ENCODE data around the gene THADA. TPM values are rescaled to one million over a fixed set of nuclear protein-coding genes. Genes with fewer than 3 reads are reported as not detected.

THADA gene
- polyA plus RNA-seq, 1 donor (not counting 4 experiments of a cell fraction or from before 2014, with no cell fraction given), result 22.6 TPM

DNA sequence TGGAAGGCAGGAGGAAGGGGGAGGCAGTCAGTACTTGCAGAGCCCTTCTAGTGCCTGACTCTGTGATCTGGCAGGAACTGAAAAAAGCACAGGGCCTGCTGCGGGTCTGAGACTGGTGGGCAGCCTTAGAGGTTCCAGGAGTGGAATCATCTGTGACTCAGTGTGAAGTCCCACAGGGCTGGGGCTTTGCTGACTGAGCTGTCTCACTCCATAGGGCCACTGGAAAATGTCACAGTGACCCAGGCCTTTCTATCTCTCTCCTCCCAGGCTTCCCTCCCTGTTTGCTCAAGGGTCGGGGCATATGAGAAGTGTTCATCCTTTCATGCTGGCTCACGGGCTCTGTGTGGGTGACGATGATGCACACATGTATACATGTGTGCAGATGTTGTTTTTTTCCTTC lies 322.3 kb downstream of the THADA start:
- dilution Hi-C loops (cut with MboI; ENCODE audit: extremely low pct_ligation_motif_present, low sequenced_read_pairs), result no loop called here
- Histone ChIP-seq H2AFZ (ENCODE audit: control insufficient read depth, low read length) (no peak overlapping the region), H3K9me3 (ENCODE audit: control insufficient read depth, low read depth, low read length) (no peaks in the 10 kb centered on the region), H3K4me3 (ENCODE audit: control insufficient read depth in 2 of 3, extremely low read depth in 1 of 3, insufficient read depth in 2 of 3, low read depth in 1 of 3, low read length in 3 of 3) (no peak overlapping the region), H3K36me3 (ENCODE audit: control insufficient read depth in 2 of 2, extremely low read depth in 1 of 2, insufficient read depth in 2 of 2, low read length in 2 of 2) (peaks cover 2 to 3% of the 10 kb centered on the region in 2 experiments), H3K9me1 (ENCODE audit: control insufficient read depth, extremely low read depth, insufficient read depth, low read length) (peaks cover 3% of the 10 kb centered on the region), H3K79me2 (ENCODE audit: control insufficient read depth, insufficient read depth, low read length) (no peaks in the 10 kb centered on the region), H3K27me3 (ENCODE audit: control insufficient read depth, extremely low read depth, insufficient read depth, low read length) (no peaks in the 10 kb centered on the region), H3K4me1 (ENCODE audit: control insufficient read depth, extremely low read depth, insufficient read depth, low read length) (peaks cover 20% of the 10 kb centered on the region), H3K4me2 (ENCODE audit: control insufficient read depth, extremely low read depth, insufficient read depth, low read depth, low read length) (no peak overlapping the region), H3K27ac (ENCODE audit: control insufficient read depth, insufficient read depth, low read length) (no peak overlapping the region), H4K20me1 (ENCODE audit: control insufficient read depth, extremely low read depth, insufficient read depth, low read length) (no peaks in the 10 kb centered on the region), H3K9ac (ENCODE audit: control insufficient read depth, extremely low read depth, insufficient read depth, low read length) (no peak overlapping the region)
- FAIRE-seq, result no peak
- DNase-seq (ENCODE audit: low read depth, low spot score), result no peak
- TF ChIP-seq, protein P1, sequence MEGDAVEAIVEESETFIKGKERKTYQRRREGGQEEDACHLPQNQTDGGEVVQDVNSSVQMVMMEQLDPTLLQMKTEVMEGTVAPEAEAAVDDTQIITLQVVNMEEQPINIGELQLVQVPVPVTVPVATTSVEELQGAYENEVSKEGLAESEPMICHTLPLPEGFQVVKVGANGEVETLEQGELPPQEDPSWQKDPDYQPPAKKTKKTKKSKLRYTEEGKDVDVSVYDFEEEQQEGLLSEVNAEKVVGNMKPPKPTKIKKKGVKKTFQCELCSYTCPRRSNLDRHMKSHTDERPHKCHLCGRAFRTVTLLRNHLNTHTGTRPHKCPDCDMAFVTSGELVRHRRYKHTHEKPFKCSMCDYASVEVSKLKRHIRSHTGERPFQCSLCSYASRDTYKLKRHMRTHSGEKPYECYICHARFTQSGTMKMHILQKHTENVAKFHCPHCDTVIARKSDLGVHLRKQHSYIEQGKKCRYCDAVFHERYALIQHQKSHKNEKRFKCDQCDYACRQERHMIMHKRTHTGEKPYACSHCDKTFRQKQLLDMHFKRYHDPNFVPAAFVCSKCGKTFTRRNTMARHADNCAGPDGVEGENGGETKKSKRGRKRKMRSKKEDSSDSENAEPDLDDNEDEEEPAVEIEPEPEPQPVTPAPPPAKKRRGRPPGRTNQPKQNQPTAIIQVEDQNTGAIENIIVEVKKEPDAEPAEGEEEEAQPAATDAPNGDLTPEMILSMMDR (optimal IDR thresholded peaks at IDR 0.05 in 1 of 3, IDR thresholded peaks at IDR 0.05 in 1 of 3, conservative IDR thresholded peaks at IDR 0.05 in 1 of 3; ENCODE audit: extremely low read depth in 1 of 3, insufficient read depth in 2 of 3, low read length in 3 of 3), result no peak
- no peak for TF ChIP-seq EZH2 (IDR thresholded peaks at IDR 0.05; ENCODE audit: low read length)

DNA sequence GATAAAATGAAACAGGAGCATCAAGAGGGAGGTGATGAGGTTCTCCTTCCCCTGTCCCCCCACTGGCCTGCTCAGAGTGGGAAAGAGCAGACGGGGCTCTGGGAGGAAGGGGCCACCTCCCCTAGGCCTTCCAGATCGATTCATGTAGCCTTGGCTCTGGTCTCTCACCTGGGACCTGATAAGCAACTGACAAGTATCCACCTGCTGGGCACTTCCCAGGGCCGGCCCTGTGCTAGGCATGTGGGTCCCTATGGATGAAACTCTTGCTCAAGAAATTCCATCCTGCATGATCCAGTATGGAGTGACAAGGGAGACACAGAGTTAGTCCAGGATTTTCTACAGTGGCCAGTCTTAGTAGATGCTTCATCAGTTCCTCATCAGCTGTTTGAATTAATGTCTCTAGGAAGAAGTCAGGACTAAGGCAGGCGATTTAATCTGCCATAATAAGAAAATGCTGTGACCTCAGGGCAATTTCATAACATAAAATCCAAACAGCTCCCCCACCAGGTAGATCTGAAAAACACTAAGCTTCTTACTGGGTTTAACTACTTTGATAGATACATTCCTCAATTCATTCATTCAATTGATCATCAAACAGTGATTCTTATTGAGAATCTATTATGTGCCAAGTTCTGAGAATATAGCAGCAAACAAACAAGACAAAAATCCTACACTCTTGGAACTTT lies 324.8 kb downstream of the THADA start:
- H3K9me3 ChIP-seq (ENCODE audit: control insufficient read depth, low read depth, low read length), result no peaks in the 10 kb centered on the region
- dilution Hi-C loops (cut with MboI; ENCODE audit: extremely low pct_ligation_motif_present, low sequenced_read_pairs), result no loop called here
- peaks cover 2 to 3% of the 10 kb centered on the region in 2 experiments for H3K36me3 ChIP-seq (ENCODE audit: control insufficient read depth in 2 of 2, extremely low read depth in 1 of 2, insufficient read depth in 2 of 2, low read length in 2 of 2)
- H3K9ac ChIP-seq (ENCODE audit: control insufficient read depth, extremely low read depth, insufficient read depth, low read length), result no peak overlapping the region
- peaks cover 20% of the 10 kb centered on the region for H3K4me1 ChIP-seq (ENCODE audit: control insufficient read depth, extremely low read depth, insufficient read depth, low read length)
- no peak overlapping the region for H3K4me2 ChIP-seq (ENCODE audit: control insufficient read depth, extremely low read depth, insufficient read depth, low read depth, low read length)
- no peak overlapping the region for H3K27ac ChIP-seq (ENCODE audit: control insufficient read depth, insufficient read depth, low read length)
- FAIRE-seq (no peak), DNase-seq (ENCODE audit: low read depth, low spot score) (no peak)
- H3K27me3 ChIP-seq (ENCODE audit: control insufficient read depth, extremely low read depth, insufficient read depth, low read length), result no peaks in the 10 kb centered on the region
- H3K79me2 ChIP-seq (ENCODE audit: control insufficient read depth, insufficient read depth, low read length), result no peaks in the 10 kb centered on the region
- no peak overlapping the region for H3K4me3 ChIP-seq (ENCODE audit: control insufficient read depth in 2 of 3, extremely low read depth in 1 of 3, insufficient read depth in 2 of 3, low read depth in 1 of 3, low read length in 3 of 3)
- no peak overlapping the region for H2AFZ ChIP-seq (ENCODE audit: control insufficient read depth, low read length)
- H3K9me1 ChIP-seq (ENCODE audit: control insufficient read depth, extremely low read depth, insufficient read depth, low read length), result peaks cover 3% of the 10 kb centered on the region
- TF ChIP-seq EZH2 (IDR thresholded peaks at IDR 0.05; ENCODE audit: low read length), result no peak
- TF ChIP-seq, protein P1 (optimal IDR thresholded peaks at IDR 0.05 in 1 of 3, IDR thresholded peaks at IDR 0.05 in 1 of 3, conservative IDR thresholded peaks at IDR 0.05 in 1 of 3; ENCODE audit: extremely low read depth in 1 of 3, insufficient read depth in 2 of 3, low read length in 3 of 3), result peak in 1 of 3 experiments; percentile 21
- H4K20me1 ChIP-seq (ENCODE audit: control insufficient read depth, extremely low read depth, insufficient read depth, low read length), result no peaks in the 10 kb centered on the region

Measured in keratinocyte (primary cell).